GM18499 (cell line): ENCODE measurements around the gene HSPA1B.
"Not testable (repeated sequence)": the region's sequence is repeated elsewhere in the genome, so short reads cannot be mapped to it uniquely, and the experiment has no call there.

Experiments
- ATAC-seq: cut with Tn5 transposase; IDR thresholded peaks from one replicate; pipeline ENCODE4 v1.9.1; 2021; ENCODE audit warnings: moderate number of reproducible peaks; ENCODE audit not compliant: insufficient read depth, unreplicated experiment

The HSPA1B gene

GRCh38 chr6:31823592-31824196 is 3.8 kb upstream of the HSPA1B start:
- not testable (repeated sequence) for ATAC-seq

DNA sequence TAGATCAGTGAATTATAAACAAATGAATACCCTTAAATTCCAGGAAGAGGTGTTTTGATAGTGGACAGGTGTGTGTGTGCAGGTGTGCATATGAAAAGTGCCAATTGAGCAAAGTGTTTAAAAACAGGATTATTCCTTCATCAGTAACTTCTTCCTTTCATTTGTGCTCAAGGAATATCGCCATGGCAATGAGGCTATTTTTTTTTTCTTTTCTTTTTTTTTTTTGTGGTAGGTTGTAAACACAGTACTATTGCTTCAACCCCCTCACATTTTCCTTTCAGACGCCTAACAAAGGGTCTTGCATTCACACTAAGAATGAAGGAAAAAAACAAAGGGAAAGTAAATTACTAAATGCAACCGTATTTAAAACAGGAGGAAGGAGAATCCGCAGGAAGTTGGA is 2.0 kb upstream of the HSPA1B start:
- no peak for ATAC-seq

DNA sequence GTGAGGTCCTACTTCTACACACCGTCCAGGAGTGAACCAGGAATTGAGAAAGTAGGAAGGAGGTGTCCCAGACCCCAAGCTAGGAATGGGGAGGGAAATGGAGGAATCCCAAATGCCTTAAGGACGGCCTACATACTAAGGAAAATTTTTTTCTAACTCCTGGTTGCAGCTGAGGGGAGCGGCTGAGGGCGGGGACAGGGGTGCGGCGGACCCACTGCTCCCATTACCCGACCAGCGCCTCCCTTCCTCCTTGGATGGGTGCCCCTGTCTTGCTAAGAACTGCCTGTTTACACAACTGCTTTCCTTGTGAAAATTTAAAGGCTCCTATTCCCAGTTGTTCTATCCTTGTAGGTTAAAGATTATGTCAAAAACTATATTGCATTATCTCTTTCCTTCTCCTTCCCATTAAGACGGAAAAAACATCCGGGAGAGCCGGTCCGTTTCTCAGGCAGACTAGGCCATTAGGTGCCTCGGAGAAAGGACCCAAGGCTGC is 699 bp upstream of the HSPA1B start:
- ATAC-seq: no peak

DNA sequence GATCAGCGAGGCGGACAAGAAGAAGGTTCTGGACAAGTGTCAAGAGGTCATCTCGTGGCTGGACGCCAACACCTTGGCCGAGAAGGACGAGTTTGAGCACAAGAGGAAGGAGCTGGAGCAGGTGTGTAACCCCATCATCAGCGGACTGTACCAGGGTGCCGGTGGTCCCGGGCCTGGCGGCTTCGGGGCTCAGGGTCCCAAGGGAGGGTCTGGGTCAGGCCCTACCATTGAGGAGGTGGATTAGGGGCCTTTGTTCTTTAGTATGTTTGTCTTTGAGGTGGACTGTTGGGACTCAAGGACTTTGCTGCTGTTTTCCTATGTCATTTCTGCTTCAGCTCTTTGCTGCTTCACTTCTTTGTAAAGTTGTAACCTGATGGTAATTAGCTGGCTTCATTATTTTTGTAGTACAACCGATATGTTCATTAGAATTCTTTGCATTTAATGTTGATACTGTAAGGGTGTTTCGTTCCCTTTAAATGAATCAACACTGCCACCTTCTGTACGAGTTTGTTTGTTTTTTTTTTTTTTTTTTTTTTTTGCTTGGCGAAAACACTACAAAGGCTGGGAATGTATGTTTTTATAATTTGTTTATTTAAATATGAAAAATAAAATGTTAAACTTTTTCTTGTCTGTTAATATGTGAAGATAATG is 2.2 kb downstream of the HSPA1B start:
- no peak for ATAC-seq

DNA sequence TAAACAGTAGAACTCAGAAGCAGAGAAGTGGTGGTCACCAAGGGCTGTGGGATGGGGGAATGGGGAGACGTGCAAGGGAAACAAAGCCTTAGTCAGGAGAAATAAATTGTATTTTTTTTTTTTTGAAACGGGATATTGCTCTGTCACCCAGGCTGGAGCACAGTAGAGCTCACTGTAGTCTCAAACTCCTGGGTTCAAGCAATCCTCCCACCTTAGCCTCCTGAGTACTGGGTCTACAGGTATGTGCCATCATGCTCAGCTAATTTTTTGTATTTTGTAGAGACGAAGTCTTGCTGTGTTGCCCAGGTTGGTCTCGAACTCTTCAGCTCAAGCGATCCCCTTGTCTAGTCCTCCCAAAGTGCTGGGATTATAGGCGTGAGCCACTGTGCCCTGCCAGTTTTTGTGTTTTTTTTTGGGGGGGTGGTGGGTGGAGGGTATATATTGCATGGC is 3.4 kb downstream of the HSPA1B start:
- no peak for ATAC-seq

DNA sequence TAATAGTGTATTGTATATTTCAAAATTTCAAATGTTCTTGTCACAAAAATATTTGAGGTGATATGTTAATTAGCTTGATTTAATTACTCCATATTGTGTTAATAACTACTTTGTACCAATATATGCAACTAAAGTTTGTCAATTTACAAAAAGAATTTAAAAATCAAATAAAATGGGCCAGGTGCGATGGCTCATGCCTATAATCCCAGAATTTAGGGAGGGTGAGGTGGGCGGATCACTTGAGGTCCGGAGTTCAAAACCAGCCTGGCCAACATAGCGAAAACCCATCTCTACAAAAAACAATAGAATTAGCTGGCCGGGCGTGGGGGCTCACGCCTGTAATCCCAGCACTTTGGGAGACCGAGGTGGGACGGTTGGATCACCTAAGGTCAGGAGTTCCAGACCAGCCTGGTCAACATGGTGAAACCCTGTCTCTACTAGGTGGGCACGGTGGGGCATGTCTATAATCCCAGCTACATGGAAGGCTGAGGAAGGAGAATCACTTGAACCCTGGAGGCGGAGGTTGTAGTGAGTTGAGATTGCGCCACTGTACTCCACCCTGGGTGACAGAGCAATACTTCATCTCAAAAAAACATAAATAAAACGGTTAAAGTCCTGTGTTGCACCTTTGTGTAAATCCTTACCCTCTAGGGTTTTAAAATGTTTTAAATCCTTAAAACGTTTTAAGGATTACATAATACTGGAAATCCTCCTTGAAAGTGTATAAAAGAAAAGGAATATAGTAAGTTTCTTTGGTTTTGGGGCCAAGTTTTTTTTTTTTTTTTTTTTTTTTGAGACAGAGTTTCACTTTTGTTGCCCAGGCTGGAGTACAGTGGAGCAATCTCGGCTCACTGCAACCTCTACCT is 4.0 kb downstream of the HSPA1B start:
- no peak for ATAC-seq

DNA sequence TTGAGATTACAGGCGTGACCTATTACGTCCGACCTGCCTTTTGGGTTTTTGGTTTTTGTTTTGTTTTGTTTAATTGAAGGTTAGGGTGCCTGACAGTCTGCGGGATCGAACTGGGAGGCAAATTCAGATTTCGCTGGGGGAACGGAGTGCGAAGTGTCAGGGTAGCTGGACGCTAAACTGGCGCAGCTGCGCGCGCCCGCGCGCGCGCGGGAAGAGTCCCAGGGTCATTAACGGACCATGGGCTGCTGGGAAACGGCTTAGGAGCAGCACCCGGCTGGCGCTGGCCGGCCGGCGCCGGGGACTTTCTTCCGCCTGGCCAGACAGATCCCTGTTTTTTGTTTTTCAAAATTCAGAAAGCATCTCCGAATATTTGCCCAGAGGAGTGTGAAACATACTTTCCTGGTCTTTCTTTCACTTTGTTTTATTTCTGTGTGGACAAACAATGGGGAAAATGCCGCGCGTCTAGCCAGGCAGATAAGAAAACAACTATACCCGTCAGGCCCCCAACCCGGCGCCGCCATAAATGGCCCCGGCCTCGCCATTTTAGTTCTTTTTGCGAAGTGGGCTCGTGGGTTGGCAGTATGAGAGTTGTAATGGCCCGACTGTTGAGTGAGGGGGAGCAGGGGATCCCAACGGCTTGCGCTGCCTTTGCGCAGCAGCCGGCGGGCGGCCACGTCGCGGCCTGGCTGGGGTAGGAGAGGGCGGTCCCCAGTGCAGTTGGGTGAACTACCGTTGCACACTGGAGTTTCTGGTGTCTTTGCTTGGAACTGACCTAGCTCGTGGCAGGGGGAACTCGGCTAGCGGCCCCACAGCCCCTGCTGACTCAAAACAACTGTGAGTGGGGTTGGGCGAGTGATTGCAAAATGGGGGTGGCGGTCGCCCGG is 7.1 kb downstream of the HSPA1B start:
- ATAC-seq: no peak

DNA sequence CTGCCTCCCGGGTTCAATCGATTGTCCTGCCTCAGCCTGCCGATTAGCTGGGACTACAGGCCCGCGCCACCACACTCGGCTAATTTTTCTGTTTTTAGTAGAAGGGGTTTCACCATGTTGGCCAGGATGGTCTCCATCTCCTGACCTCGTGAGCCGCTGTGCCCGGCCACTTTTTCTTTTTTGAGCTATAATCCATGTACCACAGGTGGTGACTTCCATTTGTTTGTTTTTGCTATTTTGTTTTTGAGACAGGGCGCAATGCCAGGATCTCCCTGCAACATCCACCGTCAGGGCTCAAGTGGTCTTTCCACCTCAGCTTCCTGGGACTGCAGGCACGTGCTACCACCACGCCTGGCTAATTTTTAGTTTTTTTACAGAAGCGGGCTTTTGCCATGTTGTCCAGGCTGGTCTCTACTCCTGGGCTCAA is 8.5 kb downstream of the HSPA1B start:
- ATAC-seq: no peak

DNA sequence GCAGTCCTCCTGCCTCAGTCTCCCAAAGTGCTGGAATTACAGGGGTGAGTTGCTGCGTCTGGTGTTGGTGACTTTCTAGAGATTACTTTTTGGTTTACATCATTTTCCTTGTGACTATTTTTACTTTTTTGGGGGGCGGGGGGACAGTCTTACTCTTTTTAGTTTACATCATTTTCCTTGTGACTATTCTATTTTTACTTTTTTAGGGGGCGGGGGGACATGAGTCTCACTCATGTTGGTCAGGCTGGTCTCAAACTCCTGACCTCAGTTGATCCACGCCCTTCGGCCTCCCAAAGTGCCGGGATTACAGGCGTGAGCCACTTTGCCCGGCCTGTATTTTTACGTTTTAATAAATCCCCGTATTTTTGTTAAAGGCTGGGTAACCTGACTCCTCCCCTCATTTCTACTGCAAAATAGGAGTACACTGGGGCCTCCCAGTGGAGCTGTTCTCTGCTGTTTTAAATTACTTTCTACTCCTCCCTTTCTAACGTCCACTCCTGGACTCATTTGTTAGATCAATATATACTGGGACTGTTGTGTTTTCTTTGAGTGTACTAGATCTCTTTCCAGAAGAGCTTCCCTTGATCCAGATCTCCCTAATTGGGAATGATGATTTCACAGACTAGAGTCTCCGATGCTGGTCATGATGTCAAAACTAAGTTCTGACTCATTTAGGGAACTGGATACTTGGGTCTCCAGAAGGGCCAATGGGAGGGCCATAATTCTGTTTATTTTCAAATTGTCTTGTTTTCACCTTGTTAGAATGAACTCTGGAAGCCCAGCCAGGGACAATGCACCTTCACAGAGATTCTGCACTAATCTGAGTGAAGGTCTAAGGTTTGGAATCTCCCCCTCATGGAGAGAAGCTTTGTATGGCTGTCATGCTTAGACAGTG is 9.2 kb downstream of the HSPA1B start:
- ATAC-seq: no peak

GRCh38 chr6:31837369-31838113 is 10.0 kb downstream of the HSPA1B start:
- no peak for ATAC-seq

DNA sequence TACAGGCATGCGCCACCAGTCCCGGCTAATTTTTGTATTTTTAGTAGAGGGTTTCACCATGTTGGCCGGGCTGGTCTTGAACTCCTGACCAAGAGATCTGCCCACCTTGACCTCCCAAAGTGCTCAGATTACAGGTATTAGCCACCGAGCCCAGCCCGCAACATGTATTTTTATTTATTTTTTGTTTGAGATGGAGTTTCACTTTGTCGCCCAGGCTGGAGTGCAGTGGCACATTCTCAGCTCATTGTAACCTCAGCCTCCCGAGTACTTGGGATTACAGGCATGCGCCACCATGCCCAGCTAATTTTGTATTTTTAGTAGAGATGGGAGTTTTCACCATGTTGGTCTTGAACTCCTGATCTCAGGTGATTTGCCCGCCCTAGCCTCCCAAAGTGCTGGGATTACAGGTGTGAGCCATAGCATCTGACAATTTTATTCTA is 10.6 kb downstream of the HSPA1B start:
- not testable (repeated sequence) for ATAC-seq

- ATAC-seq: no peak
These were observed 11.4 kb downstream of the HSPA1B start for GRCh38 chr6:31838968-31839367.

DNA sequence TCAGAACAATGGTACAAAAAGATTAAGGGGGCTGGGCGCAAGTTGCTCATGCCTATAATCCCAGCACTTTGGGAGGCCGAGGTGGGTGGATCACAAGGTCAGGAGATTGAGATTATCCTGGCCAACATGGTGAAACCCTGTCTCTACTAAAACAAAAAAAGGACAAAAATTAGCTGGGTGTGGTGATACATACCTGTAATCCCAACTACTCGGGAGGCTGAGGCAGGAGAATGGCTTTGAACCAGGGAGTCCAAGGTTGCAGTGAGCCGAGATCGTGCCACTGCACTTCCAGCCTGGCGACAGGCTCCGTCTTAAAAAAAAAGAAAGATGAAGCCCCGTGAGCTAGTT is 12.2 kb downstream of the HSPA1B start:
- not testable (repeated sequence) for ATAC-seq

GRCh38 chr6:31842053-31842452 is 14.5 kb downstream of the HSPA1B start:
- no peak for ATAC-seq

GRCh38 chr6:31844507-31844906 is 17.0 kb downstream of the HSPA1B start:
- no peak for ATAC-seq

DNA sequence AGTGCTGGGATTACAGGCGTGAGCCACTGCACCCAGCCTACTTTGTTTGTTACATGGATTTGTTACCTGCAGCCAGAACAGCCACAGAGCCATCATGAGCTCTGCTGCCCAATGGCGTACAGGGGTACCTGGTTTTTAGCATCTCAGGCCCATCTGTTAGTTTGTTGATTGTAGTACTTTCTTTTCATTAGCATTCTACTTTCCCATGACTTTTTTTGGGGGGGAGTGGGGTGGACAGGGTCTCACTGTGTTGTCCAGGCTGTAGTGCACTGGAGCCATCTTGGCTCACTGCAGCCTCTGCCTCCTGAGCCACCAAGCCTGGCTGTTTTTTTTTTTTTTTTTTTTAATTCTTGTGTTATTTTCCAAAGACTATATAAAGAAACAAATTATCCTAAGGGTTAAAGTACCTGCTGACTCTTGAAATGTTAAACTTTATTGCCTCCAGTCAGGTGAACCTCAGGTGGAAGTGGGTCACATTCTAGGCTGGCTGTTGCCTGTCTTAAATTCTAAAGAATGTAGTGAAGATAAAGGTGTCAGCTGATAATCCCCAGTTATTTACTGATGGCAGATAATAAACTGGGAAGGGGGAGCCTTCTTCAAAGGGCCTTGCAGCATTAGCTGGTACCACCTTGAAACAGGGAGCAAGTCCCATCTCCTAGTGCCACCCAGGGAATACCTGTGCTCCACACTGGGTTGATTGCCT is 19.9 kb downstream of the HSPA1B start:
- no peak for ATAC-seq

- ATAC-seq: no peak
These were observed 23.4 kb downstream of the HSPA1B start for GRCh38 chr6:31850765-31851484.
